GM23338 (cell line): ENCODE measurements around the gene GRID1. TPM values are rescaled to one million over a fixed set of nuclear protein-coding genes. Genes with fewer than 3 reads are reported as not detected.

Experiments
- ATAC-seq: fragments of 200-7000 bp; cut with Tn5 transposase; 3 replicates; pipeline ENCODE4 v1.9.1; 2020
- DNase-seq: peaks from one replicate; pipeline ENCODE4 v3.0.0-alpha.2; 2015; ENCODE audit warnings: low spot score
- H2AFZ ChIP-seq: fragments of 200-600 bp; sonication (generic); 2 replicates; pipeline ENCODE4 v1.8.0; 2016; ENCODE audit warnings: antibody characterized with exemption, mild to moderate bottlenecking, moderate library complexity
- H3F3A ChIP-seq: fragments of 200-600 bp; sonication (generic); replicated peaks from 2 replicates; pipeline ENCODE4 v1.8.0; 2017; ENCODE audit warnings: antibody characterized with exemption, mixed run types, low read depth
- H3K27ac ChIP-seq: fragments of 200-600 bp; sonication (generic); 2 replicates; pipeline ENCODE4 v1.6.1; 2016; ENCODE audit warnings: low read depth
- H3K27me3 ChIP-seq: fragments of 200-600 bp; sonication (generic); 2 replicates; pipeline ENCODE4 v1.8.0; 2016; ENCODE audit warnings: mild to moderate bottlenecking, mixed run types, moderate library complexity; ENCODE audit not compliant: insufficient read depth
- H3K36me3 ChIP-seq: fragments of 200-600 bp; sonication (generic); 2 replicates; pipeline ENCODE4 v1.8.0; 2016; ENCODE audit warnings: mild to moderate bottlenecking; ENCODE audit not compliant: insufficient read depth
- H3K4me1 ChIP-seq: fragments of 200-600 bp; sonication (generic); 2 replicates; pipeline ENCODE4 v1.8.0; 2016; ENCODE audit warnings: mild to moderate bottlenecking, moderate library complexity; ENCODE audit not compliant: insufficient read depth
- H3K4me2 ChIP-seq: fragments of 200-600 bp; sonication (generic); 2 replicates; pipeline ENCODE4 v1.7.1; 2017; ENCODE audit warnings: mixed run types
- H3K4me3 ChIP-seq: fragments of 200-600 bp; sonication (generic); 2 replicates; pipeline ENCODE4 v1.6.1; 2016; ENCODE audit warnings: mixed run types
- H3K79me2 ChIP-seq: fragments of 200-600 bp; sonication (generic); replicated peaks from 2 replicates; pipeline ENCODE4 v1.8.0; 2017; ENCODE audit warnings: mild to moderate bottlenecking; ENCODE audit not compliant: insufficient read depth
- H3K9me2 ChIP-seq: fragments of 200-600 bp; sonication (generic); 2 replicates; pipeline ENCODE4 v1.8.0; 2017; ENCODE audit not compliant: insufficient read depth
- H4K20me1 ChIP-seq: fragments of 200-600 bp; sonication (generic); replicated peaks from 2 replicates; pipeline ENCODE4 v1.8.0; 2017; ENCODE audit warnings: mild to moderate bottlenecking; ENCODE audit not compliant: insufficient read depth
- H3K27ac Mint-ChIP-seq: 2 replicates; pipeline ENCODE4 v1.8.0; 2020; ENCODE audit warnings: inconsistent platforms, mild to moderate bottlenecking, moderate library complexity, mixed read lengths
- H3K27me3 Mint-ChIP-seq: 3 replicates; pipeline ENCODE4 v1.8.0; 2022; ENCODE audit warnings: low read depth, mild to moderate bottlenecking, moderate library complexity, mixed read lengths, inconsistent platforms; ENCODE audit not compliant: insufficient read depth, poor library complexity
- H3K36me3 Mint-ChIP-seq: 3 replicates; pipeline ENCODE4 v1.8.0; 2021; ENCODE audit warnings: low read depth, mild to moderate bottlenecking, inconsistent platforms, moderate library complexity, mixed read lengths
- H3K4me1 Mint-ChIP-seq: 3 replicates; pipeline ENCODE4 v1.8.0; 2020; ENCODE audit warnings: mild to moderate bottlenecking, inconsistent platforms, mixed read lengths
- H3K4me3 Mint-ChIP-seq: 3 replicates; pipeline ENCODE4 v1.8.0; 2021; ENCODE audit warnings: moderate library complexity, mild to moderate bottlenecking, inconsistent platforms, mixed read lengths
- H3K9me3 Mint-ChIP-seq: 3 replicates; pipeline ENCODE4 v1.8.0; 2020; ENCODE audit warnings: moderate library complexity, mild to moderate bottlenecking, inconsistent platforms, mixed read lengths
- CREB1 ChIP-seq: fragments of 250-450 bp; sonication (Bioruptor Pico); IDR thresholded peaks from 2 replicates; pipeline ENCODE4 v1.5.0; 2020; ENCODE audit warnings: low read depth, mild to moderate bottlenecking, moderate library complexity
- CTCF ChIP-seq, 2 experiments: fragments of 200-600 bp in 1 of 2; sonication (generic) in 1 of 2; conservative IDR thresholded peaks; 2 replicates each; pipeline versions ENCODE4 v1.5.1 to v1.6.1; 2016 to 2017; ENCODE audit warnings: antibody characterized with exemption in 2 of 2, low read depth in 2 of 2, mild to moderate bottlenecking in 2 of 2, moderate library complexity in 1 of 2
- EZH2phosphoT487 ChIP-seq: fragments of 200-600 bp; sonication (generic); IDR thresholded peaks from one replicate; pipeline ENCODE4 v1.8.1; 2018; ENCODE audit warnings: antibody characterized with exemption; ENCODE audit not compliant: unreplicated experiment
- JUNB ChIP-seq: IDR thresholded peaks from one replicate; pipeline ENCODE4 v1.6.1; 2016; ENCODE audit warnings: antibody characterized with exemption; ENCODE audit not compliant: unreplicated experiment
- NANOG ChIP-seq: IDR thresholded peaks from 2 replicates; pipeline ENCODE4 v1.6.1; 2016; ENCODE audit warnings: antibody characterized with exemption, borderline replicate concordance
- POLR2AphosphoS5 ChIP-seq: IDR thresholded peaks from 2 replicates; pipeline ENCODE4 v1.6.1; 2016; ENCODE audit warnings: antibody characterized with exemption, low read depth
- REST ChIP-seq: IDR thresholded peaks from one replicate; pipeline ENCODE4 v1.6.1; 2018; ENCODE audit warnings: antibody characterized with exemption; ENCODE audit not compliant: unreplicated experiment
- STAT1 ChIP-seq: IDR thresholded peaks from one replicate; pipeline ENCODE4 v1.6.1; 2016; ENCODE audit warnings: antibody characterized with exemption; ENCODE audit not compliant: unreplicated experiment
- ZNF114 ChIP-seq: fragments of 250-450 bp; sonication (Bioruptor Pico); IDR thresholded peaks from 2 replicates; pipeline ENCODE4 v1.5.0; 2020; ENCODE audit warnings: mild to moderate bottlenecking, moderate library complexity
- ZNF331 ChIP-seq: fragments of 250-450 bp; sonication (Bioruptor Pico); IDR thresholded peaks from 2 replicates; pipeline ENCODE4 v1.5.0; 2020; ENCODE audit warnings: low read depth, mild to moderate bottlenecking, moderate library complexity
- ZNF462 ChIP-seq: fragments of 250-450 bp; sonication (Bioruptor Pico); IDR thresholded peaks from 2 replicates; pipeline ENCODE4 v1.5.0; 2020; ENCODE audit warnings: mild to moderate bottlenecking, moderate library complexity
- polyA plus RNA-seq: library from polyadenylated mRNA; unstranded; fragments of >200 nt; fragmentation: Nextera tagmentation; extraction: Ambion mirVana; gene quantifications from 2 replicates; pipeline ENCODE4 v1.2.1, GENCODE V29; 2016
- total RNA-seq: library from RNA; depleted of rRNA; stranded (reverse); fragments of >200 nt; shearing (Covaris generic); gene quantifications from 2 replicates; pipeline ENCODE4 v1.2.3, GENCODE V29; 2014

Gene GRID1
- total and polyA plus RNA-seq, 2 experiments from 2014 or later, result 0.14 to 0.15 TPM

- Histone ChIP-seq H3K79me2 (no peaks in the 10 kb centered on the region), H3K4me3 (no peak overlapping the region), H3F3A (no peaks in the 10 kb centered on the region), H3K9me2 (no peaks in the 10 kb centered on the region), H3K27me3 (no peaks in the 10 kb centered on the region), H3K36me3 (no peaks in the 10 kb centered on the region), H3K27ac (no peak overlapping the region), H2AFZ (no peak overlapping the region), H4K20me1 (no peaks in the 10 kb centered on the region), H3K4me1 (no peaks in the 10 kb centered on the region), H3K4me2 (no peak overlapping the region)
- Mint-ChIP-seq H3K4me1 (no peaks in the 10 kb centered on the region), H3K27ac (no peak overlapping the region), H3K4me3 (no peak overlapping the region), H3K9me3 (peaks cover 94% of the 10 kb centered on the region), H3K36me3 (peaks cover 17% of the 10 kb centered on the region; the same call in 1 of the 3 replicates), H3K27me3 (peaks cover 3% of the 10 kb centered on the region)
- TF ChIP-seq STAT1 (no peak), NANOG (no peak), ZNF114 (CRISPR knock-in tag) (no peak), POLR2AphosphoS5 (no peak)
- no peak for DNase-seq
- no peak for ATAC-seq
These were observed 687.5 kb downstream of the GRID1 start for GRCh38 chr10:85679061-85679460.

- no peaks in the 10 kb centered on the region for H3K27me3 ChIP-seq
- no peak overlapping the region for H2AFZ ChIP-seq
- no peaks in the 10 kb centered on the region for H3K79me2 ChIP-seq
- H3K4me3 Mint-ChIP-seq, result no peak overlapping the region
- H3K27ac ChIP-seq, result no peak overlapping the region
- ATAC-seq (no peak), DNase-seq (no peak)
- peaks cover 92% of the 10 kb centered on the region for H3K9me3 Mint-ChIP-seq
- no peaks in the 10 kb centered on the region for H3K4me1 ChIP-seq
- no peaks in the 10 kb centered on the region for H3K27me3 Mint-ChIP-seq
- H4K20me1 ChIP-seq, result no peaks in the 10 kb centered on the region
- no peak overlapping the region for H3K4me3 ChIP-seq
- H3K36me3 ChIP-seq, result peaks cover 3% of the 10 kb centered on the region; the same call in 1 of the 2 replicates
- H3K4me1 Mint-ChIP-seq, result no peaks in the 10 kb centered on the region
- peaks cover 25% of the 10 kb centered on the region for H3K36me3 Mint-ChIP-seq
- H3K27ac Mint-ChIP-seq, result no peak overlapping the region
- H3K9me2 ChIP-seq, result no peaks in the 10 kb centered on the region
- no peak overlapping the region for H3K4me2 ChIP-seq
- H3F3A ChIP-seq, result no peaks in the 10 kb centered on the region
- no peak for TF ChIP-seq ZNF462 (CRISPR knock-in tag)
- TF ChIP-seq POLR2AphosphoS5, result no peak
- TF ChIP-seq ZNF331 (CRISPR knock-in tag), result no peak
- no peak for TF ChIP-seq STAT1
- TF ChIP-seq CTCF (conservative IDR thresholded peaks at IDR 0.05; ENCODE audit: low read depth in 2 of 2), result no peak
- TF ChIP-seq ZNF114 (CRISPR knock-in tag), result no peak
- no peak for TF ChIP-seq REST
- no peak for TF ChIP-seq EZH2phosphoT487
- no peak for TF ChIP-seq NANOG
- TF ChIP-seq JUNB, result no peak
- TF ChIP-seq CREB1 (CRISPR knock-in tag), result no peak
These were observed 691.7 kb downstream of the GRID1 start for GRCh38 chr10:85674851-85675250.
